HL-60 (cell line): ENCODE results near the gene PLCH2.
A peak's percentile ranks its signal among the peaks of the same experiment; 100 is the strongest.

ENCODE experiments used
- DNase-seq, 2 experiments: peaks; one replicate each; pipeline ENCODE4 v3.0.0-alpha.2; 2010 to 2020; ENCODE audit warnings: low read depth in 1 of 2, low spot score in 1 of 2
- H3K27ac ChIP-seq: fragments of 250-450 bp; sonication (Bioruptor Pico); replicated peaks from 2 replicates; pipeline ENCODE4 v1.5.1; 2020; ENCODE audit warnings: mild to moderate bottlenecking, moderate library complexity
- H3K27me3 ChIP-seq: fragments of 250-450 bp; sonication (Bioruptor Pico); 2 replicates; pipeline ENCODE4 v1.5.1; 2021; ENCODE audit warnings: mild to moderate bottlenecking, moderate library complexity; ENCODE audit not compliant: insufficient read depth, poor library complexity, severe bottlenecking
- H3K4me3 ChIP-seq: replicated peaks from 2 replicates; pipeline ENCODE4 v1.5.1; 2011; ENCODE audit warnings: mild to moderate bottlenecking, control low read depth, low read length; ENCODE audit not compliant: insufficient read depth
- POLR2AphosphoS5 ChIP-seq: IDR thresholded peaks from 2 replicates; pipeline ENCODE4 v1.6.1; 2012; ENCODE audit warnings: low read depth
- SPI1 ChIP-seq: IDR thresholded peaks from 2 replicates; pipeline ENCODE4 v1.6.1; 2012; ENCODE audit warnings: low read depth, mild to moderate bottlenecking, borderline replicate concordance
- TF ChIP-seq, protein P1 (sequence below): IDR thresholded peaks from one replicate; pipeline ENCODE4 v1.5.1; 2011; ENCODE audit warnings: low read length, control low read depth, inconsistent platforms; ENCODE audit not compliant: insufficient read depth
- TF ChIP-seq, protein P2 (sequence below): IDR thresholded peaks from 2 replicates; pipeline ENCODE4 v1.6.1; 2012; ENCODE audit warnings: low read depth; ENCODE audit not compliant: insufficient replicate concordance

PLCH2 gene

DNA sequence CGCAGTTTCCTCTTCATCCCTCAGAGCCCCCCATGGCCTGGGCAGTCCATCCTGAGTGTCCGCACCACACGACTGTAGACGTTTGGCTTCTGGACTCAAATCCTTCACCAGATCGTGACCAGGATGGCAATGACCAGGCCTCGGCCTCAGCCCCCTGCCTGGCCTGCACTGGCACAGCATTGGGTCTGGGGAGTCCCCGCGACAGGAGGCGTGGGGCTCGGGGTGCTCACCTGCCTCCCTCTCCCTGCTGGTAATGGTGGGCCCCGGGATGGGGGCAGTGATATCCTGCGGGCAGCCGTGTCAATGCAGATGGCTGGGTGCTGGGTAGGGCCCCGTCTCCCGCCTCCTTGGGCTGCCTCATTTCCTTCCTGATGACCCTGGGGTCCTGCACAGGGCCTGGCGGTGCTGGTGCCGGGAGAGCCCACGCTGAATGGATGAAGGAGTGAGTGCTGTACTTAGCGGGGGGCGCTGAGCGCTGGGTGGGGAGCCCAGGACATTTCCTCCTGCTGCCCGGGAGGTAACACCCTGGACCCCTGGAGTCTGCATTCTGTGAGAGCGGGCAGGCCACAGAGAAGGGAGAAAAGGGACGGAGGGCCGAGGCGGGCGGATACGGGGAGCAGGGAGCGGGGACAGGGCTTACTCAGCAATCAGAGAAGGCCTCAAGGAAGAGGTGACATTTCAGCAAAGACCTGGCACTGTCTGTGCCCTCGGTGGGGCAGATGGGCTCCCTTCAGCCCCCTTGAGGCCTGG is 78.0 kb downstream of the PLCH2 start:
- DNase-seq: no peak
- H3K27ac ChIP-seq: no peak overlapping the region
- H3K4me3 ChIP-seq: no peak overlapping the region
- no peak for TF ChIP-seq POLR2AphosphoS5
- no peaks in the 10 kb centered on the region for H3K27me3 ChIP-seq

DNA sequence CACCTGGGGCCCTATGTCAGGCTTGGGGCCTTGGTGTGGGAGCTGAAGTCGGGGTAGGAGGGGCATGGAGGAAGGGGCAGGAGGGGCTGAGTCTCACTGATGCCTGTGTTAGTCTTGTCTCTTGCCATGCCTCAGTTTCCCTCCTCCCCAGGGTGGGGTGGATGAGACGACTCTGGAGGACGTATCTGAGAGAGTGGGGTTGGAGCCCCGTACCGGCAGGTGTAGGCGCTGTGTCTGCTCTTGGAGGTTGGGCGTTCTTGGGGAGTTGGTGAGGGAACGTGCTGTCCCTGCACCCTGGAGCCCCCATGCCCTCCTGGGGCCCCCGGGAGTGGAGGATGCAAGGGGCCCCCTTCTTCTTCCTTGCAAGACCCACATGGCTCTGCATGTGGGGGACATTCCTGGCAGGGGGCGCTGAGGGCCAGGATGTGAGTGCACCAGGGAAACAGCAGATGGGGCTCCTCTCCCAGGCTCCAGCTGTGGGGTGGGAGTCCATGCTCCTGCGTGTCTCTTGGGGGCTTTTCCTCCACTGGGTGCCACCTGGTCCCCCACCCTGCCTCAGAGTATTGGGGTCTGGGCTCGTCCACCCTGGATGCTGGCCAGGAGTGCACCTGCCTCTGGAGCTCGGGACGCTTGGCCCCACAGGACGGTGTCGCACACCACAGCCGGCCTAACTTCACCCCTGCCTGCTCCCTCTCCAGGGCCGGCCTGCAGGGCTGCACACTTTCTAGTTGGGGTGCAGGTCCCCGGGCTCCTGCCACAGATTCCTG is 78.7 kb downstream of the PLCH2 start:
- peak overlapping the region; percentile 99 for H3K27ac ChIP-seq
- DNase-seq: peak in 1 of 2 experiments; percentile 60
- H3K4me3 ChIP-seq: no peak overlapping the region
- H3K27me3 ChIP-seq: no peaks in the 10 kb centered on the region
- TF ChIP-seq POLR2AphosphoS5 (no peak), SPI1 (no peak)
- TF ChIP-seq, protein P1, sequence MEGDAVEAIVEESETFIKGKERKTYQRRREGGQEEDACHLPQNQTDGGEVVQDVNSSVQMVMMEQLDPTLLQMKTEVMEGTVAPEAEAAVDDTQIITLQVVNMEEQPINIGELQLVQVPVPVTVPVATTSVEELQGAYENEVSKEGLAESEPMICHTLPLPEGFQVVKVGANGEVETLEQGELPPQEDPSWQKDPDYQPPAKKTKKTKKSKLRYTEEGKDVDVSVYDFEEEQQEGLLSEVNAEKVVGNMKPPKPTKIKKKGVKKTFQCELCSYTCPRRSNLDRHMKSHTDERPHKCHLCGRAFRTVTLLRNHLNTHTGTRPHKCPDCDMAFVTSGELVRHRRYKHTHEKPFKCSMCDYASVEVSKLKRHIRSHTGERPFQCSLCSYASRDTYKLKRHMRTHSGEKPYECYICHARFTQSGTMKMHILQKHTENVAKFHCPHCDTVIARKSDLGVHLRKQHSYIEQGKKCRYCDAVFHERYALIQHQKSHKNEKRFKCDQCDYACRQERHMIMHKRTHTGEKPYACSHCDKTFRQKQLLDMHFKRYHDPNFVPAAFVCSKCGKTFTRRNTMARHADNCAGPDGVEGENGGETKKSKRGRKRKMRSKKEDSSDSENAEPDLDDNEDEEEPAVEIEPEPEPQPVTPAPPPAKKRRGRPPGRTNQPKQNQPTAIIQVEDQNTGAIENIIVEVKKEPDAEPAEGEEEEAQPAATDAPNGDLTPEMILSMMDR: peak; percentile 2
- TF ChIP-seq, protein P2, sequence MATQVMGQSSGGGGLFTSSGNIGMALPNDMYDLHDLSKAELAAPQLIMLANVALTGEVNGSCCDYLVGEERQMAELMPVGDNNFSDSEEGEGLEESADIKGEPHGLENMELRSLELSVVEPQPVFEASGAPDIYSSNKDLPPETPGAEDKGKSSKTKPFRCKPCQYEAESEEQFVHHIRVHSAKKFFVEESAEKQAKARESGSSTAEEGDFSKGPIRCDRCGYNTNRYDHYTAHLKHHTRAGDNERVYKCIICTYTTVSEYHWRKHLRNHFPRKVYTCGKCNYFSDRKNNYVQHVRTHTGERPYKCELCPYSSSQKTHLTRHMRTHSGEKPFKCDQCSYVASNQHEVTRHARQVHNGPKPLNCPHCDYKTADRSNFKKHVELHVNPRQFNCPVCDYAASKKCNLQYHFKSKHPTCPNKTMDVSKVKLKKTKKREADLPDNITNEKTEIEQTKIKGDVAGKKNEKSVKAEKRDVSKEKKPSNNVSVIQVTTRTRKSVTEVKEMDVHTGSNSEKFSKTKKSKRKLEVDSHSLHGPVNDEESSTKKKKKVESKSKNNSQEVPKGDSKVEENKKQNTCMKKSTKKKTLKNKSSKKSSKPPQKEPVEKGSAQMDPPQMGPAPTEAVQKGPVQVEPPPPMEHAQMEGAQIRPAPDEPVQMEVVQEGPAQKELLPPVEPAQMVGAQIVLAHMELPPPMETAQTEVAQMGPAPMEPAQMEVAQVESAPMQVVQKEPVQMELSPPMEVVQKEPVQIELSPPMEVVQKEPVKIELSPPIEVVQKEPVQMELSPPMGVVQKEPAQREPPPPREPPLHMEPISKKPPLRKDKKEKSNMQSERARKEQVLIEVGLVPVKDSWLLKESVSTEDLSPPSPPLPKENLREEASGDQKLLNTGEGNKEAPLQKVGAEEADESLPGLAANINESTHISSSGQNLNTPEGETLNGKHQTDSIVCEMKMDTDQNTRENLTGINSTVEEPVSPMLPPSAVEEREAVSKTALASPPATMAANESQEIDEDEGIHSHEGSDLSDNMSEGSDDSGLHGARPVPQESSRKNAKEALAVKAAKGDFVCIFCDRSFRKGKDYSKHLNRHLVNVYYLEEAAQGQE: no peak
